Tibial nerve (tissue), 4 donors: ENCODE measurements around the gene FEM1A.
"Not testable (repeated sequence)": the region's sequence is repeated elsewhere in the genome, so short reads cannot be mapped to it uniquely, and the experiment has no call there.

Source experiments
- EP300 ChIP-seq, 2 donors: sonication (generic); formaldehyde crosslinking; IDR thresholded peaks; one replicate each; pipeline ENCODE4 v1.6.1; 2017; ENCODE audit warnings: antibody characterized with exemption in 2 of 2, mild to moderate bottlenecking in 1 of 2
- POLR2A ChIP-seq, 2 donors: fragments of 450-650 bp; IDR thresholded peaks; one replicate each; pipeline ENCODE4 v1.6.1; 2017; ENCODE audit warnings: antibody characterized with exemption in 2 of 2, mild to moderate bottlenecking in 2 of 2, moderate library complexity in 2 of 2
- TF ChIP-seq, protein P1 (sequence below), 5 experiments: fragments of 200-600 bp in 3 of 5; fragments of 450-650 bp in 2 of 5; sonication (generic) in 3 of 5; IDR thresholded peaks; one replicate each; pipeline ENCODE4 v1.5.1; 2016 to 2019; ENCODE audit warnings: antibody characterized with exemption in 5 of 5, mild to moderate bottlenecking in 3 of 5, moderate library complexity in 2 of 5

DNA sequence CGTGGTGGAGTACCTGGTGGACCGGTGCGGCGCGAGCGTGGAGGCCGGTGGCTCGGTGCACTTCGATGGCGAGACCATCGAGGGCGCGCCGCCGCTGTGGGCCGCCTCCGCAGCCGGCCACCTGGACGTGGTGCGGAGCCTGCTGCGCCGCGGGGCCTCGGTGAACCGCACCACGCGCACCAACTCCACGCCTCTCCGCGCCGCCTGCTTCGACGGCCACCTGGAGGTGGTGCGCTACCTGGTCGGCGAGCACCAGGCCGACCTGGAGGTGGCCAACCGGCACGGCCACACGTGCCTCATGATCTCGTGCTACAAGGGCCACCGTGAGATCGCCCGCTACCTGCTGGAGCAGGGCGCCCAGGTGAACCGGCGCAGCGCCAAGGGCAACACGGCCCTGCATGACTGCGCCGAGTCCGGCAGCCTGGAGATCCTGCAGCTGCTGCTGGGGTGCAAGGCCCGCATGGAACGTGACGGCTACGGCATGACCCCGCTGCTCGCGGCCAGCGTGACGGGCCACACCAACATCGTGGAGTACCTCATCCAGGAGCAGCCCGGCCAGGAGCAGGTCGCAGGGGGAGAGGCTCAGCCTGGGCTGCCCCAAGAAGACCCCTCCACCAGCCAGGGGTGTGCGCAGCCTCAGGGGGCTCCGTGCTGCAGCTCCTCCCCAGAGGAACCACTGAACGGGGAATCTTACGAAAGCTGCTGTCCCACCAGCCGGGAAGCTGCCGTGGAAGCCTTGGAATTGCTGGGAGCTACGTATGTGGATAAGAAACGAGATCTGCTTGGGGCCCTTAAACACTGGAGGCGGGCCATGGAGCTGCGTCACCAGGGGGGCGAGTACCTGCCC is 708 bp downstream of the FEM1A start:
- TF ChIP-seq, protein P1, sequence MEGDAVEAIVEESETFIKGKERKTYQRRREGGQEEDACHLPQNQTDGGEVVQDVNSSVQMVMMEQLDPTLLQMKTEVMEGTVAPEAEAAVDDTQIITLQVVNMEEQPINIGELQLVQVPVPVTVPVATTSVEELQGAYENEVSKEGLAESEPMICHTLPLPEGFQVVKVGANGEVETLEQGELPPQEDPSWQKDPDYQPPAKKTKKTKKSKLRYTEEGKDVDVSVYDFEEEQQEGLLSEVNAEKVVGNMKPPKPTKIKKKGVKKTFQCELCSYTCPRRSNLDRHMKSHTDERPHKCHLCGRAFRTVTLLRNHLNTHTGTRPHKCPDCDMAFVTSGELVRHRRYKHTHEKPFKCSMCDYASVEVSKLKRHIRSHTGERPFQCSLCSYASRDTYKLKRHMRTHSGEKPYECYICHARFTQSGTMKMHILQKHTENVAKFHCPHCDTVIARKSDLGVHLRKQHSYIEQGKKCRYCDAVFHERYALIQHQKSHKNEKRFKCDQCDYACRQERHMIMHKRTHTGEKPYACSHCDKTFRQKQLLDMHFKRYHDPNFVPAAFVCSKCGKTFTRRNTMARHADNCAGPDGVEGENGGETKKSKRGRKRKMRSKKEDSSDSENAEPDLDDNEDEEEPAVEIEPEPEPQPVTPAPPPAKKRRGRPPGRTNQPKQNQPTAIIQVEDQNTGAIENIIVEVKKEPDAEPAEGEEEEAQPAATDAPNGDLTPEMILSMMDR (IDR thresholded peaks at IDR 0.05) = not testable (repeated sequence)
- TF ChIP-seq POLR2A, EP300 (IDR thresholded peaks at IDR 0.05): not testable (repeated sequence)
